Esophagus muscularis mucosa (tissue), 4 donors: ENCODE data around the gene HNRNPH1.

Experiments used
- CTCF ChIP-seq, 3 experiments: fragments of 200-600 bp in 2 of 3; fragments of 450-650 bp in 1 of 3; sonication (generic) in 2 of 3; IDR thresholded peaks; one replicate each; pipeline ENCODE4 v1.5.1; 2017 to 2019; ENCODE audit warnings: antibody characterized with exemption in 3 of 3, mild to moderate bottlenecking in 2 of 3, moderate library complexity in 1 of 3
- EP300 ChIP-seq: sonication (generic); formaldehyde crosslinking; IDR thresholded peaks from one replicate; pipeline ENCODE4 v1.6.1; 2017; ENCODE audit warnings: antibody characterized with exemption
- POLR2A ChIP-seq: fragments of 450-650 bp; IDR thresholded peaks from one replicate; pipeline ENCODE4 v1.6.1; 2017; ENCODE audit warnings: antibody characterized with exemption, moderate library complexity, mild to moderate bottlenecking, low read depth
- POLR2AphosphoS5 ChIP-seq, 2 donors: sonication (generic); formaldehyde crosslinking; IDR thresholded peaks; one replicate each; pipeline ENCODE4 v1.6.1; 2017; ENCODE audit warnings: antibody characterized with exemption in 2 of 2

- no peak for TF ChIP-seq CTCF (IDR thresholded peaks at IDR 0.05)
- no peak for TF ChIP-seq POLR2AphosphoS5 (IDR thresholded peaks at IDR 0.05)
- TF ChIP-seq POLR2A: no peak
- TF ChIP-seq EP300: no peak
Measured at GRCh38 chr5:179564526-179564925, 58.9 kb downstream of the HNRNPH1 start.
